Mucosa of gallbladder (tissue), 1 donor: ENCODE results near the gene TPM4. TPM values are rescaled to one million over a fixed set of nuclear protein-coding genes. Genes with fewer than 3 reads are reported as not detected.

ENCODE experiments used
- DNase-seq: peaks from one replicate; pipeline ENCODE4 v3.0.0-alpha.2; 2020; ENCODE audit warnings: low spot score
- total RNA-seq: library from RNA; stranded (reverse); gene quantifications from one replicate; pipeline ENCODE4 v1.2.1, GENCODE V29; 2021
- donor health status: DM: no; HTN: no; CAD: no.

TPM4 gene
- total RNA-seq, 1 donor from 2014 or later: 349 TPM

DNA sequence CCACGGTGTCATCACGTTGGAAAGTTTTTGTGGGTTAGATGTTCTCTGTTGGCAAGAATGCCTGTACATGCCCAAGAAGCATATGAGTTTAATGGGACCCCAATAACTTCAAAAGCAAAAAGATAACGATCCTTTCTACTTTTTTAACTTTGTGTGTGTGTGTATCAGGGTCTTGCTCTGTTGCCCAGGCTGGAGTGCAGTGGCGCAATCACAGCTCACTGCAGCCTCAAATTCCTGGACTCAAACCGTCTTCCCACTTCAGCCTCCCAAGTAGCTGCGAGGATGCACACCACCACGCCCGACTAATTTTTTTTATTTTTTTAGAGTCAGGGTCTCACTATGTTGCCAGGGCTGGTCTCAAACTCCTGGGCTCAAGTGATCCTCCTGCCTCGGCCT is 34.3 kb upstream of the TPM4 start:
- no peak for DNase-seq

- no peak for DNase-seq
Observed at GRCh38 chr19:16042533-16043085, 33.7 kb upstream of the TPM4 start.

DNA sequence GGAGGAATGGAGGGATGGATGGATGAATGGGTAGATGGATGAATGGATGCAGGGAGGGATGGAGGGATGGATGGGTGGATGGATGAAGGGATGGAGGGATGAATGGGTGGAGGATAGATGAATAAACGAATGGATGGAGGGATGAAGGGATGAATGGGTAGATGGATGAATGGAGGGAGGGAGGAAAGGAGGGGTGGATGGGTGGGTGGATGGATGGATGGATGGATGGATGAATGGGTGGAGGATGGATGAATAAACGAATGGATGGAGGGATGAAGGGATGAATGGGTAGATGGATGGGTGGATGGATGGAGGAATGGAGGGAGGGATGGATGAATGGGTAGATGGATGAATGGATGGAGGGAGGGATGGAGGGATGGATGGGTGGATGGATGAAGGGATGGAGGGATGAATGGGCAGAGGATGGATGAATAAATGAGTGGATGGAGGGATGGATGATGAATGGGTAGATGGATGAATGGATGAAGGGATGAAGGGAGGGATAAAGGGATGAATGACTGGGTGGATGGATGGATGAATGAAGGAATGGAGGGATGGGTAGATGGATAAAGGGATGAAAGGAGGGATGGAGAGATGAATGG is 33.0 kb upstream of the TPM4 start:
- no peak for DNase-seq

- DNase-seq: no peak
Observed at GRCh38 chr19:16044746-16045145, 31.5 kb upstream of the TPM4 start.

- no peak for DNase-seq
Observed at GRCh38 chr19:16045171-16045570, 31.1 kb upstream of the TPM4 start.

- no peak for DNase-seq
Observed at GRCh38 chr19:16045893-16046292, 30.4 kb upstream of the TPM4 start.

GRCh38 chr19:16048583-16048982 is 27.7 kb upstream of the TPM4 start:
- no peak for DNase-seq

DNA sequence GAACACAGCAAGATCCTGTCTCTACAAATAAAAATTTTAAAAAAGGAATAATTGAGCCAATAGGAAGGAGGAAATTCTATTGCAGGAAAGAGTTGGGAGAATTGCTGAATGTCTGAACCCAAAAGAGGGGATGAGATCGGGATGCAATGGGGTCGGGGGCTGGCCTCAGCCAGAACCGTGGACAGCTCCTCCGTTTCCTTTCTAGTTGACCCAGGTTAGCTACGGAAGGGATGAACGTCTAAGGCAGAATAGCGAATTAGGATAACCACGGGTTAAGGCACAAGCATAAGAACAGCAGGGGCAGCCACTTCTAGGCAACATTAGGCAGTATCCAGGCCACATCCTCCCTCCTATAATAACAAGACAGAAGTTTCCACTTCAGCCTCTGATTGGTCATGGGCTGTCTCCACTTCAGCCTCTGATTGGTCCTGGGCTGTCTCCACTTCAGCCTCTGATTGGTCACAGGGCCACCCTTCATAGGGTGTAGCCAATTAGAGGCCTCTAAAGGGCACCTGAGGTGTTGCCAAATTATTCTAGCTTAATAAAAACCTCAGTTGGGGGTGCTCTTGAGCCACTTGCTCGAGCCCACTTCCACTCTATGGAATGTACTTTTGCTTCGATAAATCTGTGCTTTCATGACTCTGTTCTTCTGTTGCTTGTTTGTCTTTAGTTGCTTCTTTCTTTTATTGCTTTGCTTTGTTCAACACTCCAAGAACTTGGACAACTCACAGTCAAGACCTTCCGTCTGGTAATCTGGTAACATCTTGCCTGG is 24.9 kb upstream of the TPM4 start:
- no peak for DNase-seq

DNA sequence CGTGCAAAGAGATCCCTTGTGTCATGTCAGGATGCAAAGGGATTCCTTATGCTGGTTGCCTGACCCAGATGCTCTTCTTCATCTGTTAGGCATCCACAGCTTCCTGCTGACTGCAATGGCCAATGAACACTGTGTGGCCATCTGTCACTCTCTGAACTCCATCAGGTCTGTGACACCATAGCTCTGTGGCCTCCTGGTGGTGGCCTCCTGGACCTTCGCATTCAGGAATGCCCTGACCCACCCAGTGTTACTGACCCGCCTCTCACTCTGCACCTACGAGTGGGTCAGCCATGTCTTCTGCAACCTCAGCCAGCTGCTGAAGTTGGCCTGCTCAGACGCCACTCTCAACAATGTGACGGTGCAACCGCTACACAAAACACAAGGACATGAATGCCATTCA is 23.9 kb upstream of the TPM4 start:
- no peak for DNase-seq

GRCh38 chr19:16057062-16057461 is 19.2 kb upstream of the TPM4 start:
- no peak for DNase-seq

DNA sequence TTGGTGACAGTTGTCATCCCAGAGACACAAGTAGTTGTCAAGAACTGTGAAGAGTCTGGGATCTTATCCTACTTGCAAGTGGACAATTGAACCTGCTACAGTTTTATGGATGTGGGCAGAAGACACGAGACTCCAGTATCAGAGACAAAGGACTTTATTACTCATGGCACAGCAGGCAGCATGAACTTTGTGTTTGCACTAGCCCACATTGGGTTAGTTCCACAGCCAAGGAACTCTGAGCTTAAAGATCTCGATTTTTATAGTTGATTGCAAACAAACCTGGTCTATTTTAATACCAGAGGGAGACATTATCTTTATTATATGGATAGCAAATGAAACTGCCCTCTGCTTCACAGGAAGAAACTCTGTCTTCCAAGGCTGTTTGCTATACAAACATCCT is 16.0 kb upstream of the TPM4 start:
- no peak for DNase-seq

- DNase-seq: no peak
Observed at GRCh38 chr19:16061943-16062342, 14.4 kb upstream of the TPM4 start.

GRCh38 chr19:16062789-16063188 is 13.5 kb upstream of the TPM4 start:
- no peak for DNase-seq

- DNase-seq: no peak
Observed at GRCh38 chr19:16064209-16064889, 11.9 kb upstream of the TPM4 start.

GRCh38 chr19:16066611-16067104 is 9.6 kb upstream of the TPM4 start:
- no peak for DNase-seq

- DNase-seq: peak; percentile 85
Observed at GRCh38 chr19:16067205-16067938, 8.9 kb upstream of the TPM4 start.

DNA sequence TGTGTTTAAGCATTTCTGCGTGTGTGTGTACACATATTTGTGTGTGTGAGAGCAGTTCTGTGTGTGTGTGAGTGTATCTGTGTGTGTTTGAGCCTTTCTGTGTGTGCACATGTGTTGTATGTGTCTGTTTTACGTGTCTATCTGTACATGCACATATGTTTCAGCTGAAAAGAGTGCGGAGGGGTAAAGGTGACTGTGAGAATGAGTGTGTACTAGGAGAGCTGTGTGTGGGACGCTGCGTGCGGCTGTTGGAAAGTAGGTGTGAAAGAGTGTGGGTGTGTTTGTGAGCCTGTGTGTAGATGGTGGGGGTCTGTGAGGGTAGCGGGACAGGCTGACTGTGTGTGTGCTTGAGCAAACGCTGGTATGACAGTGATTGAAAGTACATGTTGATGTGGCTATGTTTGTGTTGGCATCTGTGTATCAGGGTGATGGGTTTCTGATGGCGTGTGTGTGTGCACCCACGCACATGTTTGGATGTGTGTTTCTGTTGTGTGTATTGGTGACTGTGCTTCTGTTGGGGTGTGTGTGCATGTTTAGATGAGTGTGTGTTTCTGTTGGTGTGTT is 7.5 kb upstream of the TPM4 start:
- no peak for DNase-seq

DNA sequence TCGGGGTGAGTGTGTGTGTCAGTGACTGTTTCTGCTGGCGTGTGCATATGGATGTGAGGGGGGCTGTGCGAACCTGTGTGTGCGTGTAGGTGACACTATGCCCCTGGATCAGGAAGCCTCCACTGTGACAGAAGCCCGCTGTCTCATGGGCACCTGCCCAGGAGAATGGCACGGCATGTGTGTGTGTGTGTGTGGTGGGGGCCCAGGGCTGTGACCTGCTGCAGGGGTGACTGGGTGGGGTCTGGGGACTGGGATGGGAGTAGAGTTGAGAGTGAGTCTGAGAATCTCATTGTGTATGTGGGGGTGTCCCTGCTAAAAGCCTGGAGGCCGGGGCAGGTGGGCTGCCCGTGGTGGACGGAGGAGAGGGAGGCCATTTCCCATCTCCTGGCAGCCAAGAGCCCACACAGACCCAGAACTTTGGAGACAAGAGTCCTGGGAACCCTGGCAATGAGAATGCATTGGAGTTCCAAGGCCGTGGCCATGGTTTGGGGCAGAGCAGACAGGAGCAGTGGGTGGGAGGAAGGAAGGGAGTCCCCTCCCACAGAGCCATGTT is 6.4 kb upstream of the TPM4 start:
- DNase-seq: no peak

GRCh38 chr19:16070366-16070990 is 5.8 kb upstream of the TPM4 start:
- DNase-seq: peak; percentile 94

DNA sequence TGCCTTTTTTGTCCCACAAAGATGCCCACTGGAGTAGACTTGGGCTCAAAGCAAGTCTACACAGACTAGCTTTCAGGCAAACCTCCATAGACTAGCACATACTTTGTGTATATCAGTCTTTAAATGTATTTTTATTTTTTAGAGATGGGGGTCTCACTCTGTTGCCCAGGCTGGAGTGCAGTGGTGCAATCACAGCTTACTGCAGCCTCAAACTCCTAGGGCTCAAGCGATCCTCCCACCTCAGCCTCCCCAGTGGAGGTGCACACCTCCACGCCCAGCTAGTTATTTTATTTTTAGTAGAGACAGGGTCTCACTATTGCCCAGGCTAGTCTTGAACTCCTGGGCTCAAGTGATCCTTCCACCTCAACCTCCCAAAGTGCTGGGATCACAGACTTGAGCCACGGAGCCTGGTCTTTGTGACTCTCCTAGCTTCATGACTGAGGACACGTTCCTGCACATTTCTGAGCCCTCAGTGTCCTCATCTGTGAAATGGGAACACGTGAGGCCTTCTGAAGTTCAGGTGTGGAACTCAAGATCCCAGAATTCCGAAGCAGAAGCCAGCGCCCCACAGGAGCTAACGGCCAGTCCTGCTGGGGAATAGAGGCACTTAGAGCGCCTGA is 5.1 kb upstream of the TPM4 start:
- no peak for DNase-seq
